Measurements from ENCODE around the gene TIMM44. TPM values are rescaled to one million over a fixed set of nuclear protein-coding genes. Genes with fewer than 3 reads are reported as not detected.
"Not testable (repeated sequence)": the region's sequence is repeated elsewhere in the genome, so short reads cannot be mapped to it uniquely, and the experiment has no call there.

TIMM44 gene
- total RNA-seq, 1 donor from 2014 or later, result 89.1 TPM

DNA sequence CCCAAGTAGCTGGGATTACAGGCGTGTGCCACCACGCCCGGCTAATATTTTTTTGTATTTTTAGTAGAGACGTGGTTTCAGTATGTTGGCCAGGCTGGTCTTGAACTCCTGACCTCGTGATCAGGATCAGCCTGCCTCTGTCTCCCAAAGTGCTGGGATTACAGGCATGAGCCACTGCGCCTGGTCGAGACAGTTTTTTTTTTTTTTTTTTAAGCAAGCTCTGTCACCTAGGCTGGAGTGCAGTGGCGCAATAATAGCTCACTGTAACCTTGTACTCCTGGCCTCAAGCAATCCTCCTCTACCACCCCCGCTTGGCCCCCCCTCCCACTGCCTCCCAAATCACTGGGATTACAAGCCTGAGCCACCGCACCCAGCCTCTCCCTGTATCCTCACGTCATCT lies 46.2 kb downstream of the TIMM44 start:
- peaks cover 32% of the 10 kb centered on the region for H3K27me3 ChIP-seq (ENCODE audit: low read depth)
- no peak overlapping the region for H3K4me3 ChIP-seq
- no peak for DNase-seq
- H3K4me1 ChIP-seq, result no peaks in the 10 kb centered on the region
- H3K27ac ChIP-seq (replicated peaks), result no peak overlapping the region
- H3K9me3 ChIP-seq (replicated peaks), result no peaks in the 10 kb centered on the region
- intact Hi-C loops (cut with micrococcal nuclease), result no loop called here
- no peaks in the 10 kb centered on the region for H3K36me3 ChIP-seq
- TF ChIP-seq, protein P1, sequence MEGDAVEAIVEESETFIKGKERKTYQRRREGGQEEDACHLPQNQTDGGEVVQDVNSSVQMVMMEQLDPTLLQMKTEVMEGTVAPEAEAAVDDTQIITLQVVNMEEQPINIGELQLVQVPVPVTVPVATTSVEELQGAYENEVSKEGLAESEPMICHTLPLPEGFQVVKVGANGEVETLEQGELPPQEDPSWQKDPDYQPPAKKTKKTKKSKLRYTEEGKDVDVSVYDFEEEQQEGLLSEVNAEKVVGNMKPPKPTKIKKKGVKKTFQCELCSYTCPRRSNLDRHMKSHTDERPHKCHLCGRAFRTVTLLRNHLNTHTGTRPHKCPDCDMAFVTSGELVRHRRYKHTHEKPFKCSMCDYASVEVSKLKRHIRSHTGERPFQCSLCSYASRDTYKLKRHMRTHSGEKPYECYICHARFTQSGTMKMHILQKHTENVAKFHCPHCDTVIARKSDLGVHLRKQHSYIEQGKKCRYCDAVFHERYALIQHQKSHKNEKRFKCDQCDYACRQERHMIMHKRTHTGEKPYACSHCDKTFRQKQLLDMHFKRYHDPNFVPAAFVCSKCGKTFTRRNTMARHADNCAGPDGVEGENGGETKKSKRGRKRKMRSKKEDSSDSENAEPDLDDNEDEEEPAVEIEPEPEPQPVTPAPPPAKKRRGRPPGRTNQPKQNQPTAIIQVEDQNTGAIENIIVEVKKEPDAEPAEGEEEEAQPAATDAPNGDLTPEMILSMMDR (IDR thresholded peaks at IDR 0.05; ENCODE audit: borderline replicate concordance), result no peak

DNA sequence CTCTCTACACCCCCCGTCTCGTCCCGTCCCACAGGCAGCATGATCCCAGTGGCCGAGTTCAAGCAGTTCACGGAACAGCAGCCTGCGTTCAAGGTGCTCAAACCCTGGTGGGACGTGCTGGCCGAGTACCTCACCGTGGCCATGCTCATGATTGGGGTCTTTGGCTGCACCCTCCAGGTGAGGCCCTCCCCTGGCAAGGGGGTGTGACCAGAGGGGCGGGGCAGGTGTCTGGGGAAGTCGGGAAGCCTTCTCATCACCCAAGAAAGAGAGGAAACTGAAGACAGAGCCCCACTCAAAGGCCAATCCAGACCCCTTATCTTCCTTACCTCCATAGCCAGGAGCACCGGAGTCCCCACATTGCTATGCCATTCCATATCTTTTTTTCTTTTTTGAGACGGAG lies 47.9 kb downstream of the TIMM44 start:
- H3K4me3 ChIP-seq, result no peak overlapping the region
- H3K9me3 ChIP-seq (replicated peaks), result no peaks in the 10 kb centered on the region
- no peak overlapping the region for H3K27ac ChIP-seq (replicated peaks)
- no peak for DNase-seq
- TF ChIP-seq, protein P1 (IDR thresholded peaks at IDR 0.05; ENCODE audit: borderline replicate concordance), result no peak
- no peaks in the 10 kb centered on the region for H3K36me3 ChIP-seq
- no peaks in the 10 kb centered on the region for H3K4me1 ChIP-seq
- intact Hi-C loops (cut with micrococcal nuclease), result no loop called here
- H3K27me3 ChIP-seq (ENCODE audit: low read depth), result peaks cover 37% of the 10 kb centered on the region

GRCh38 chr19:7894612-7895309 lies 48.7 kb downstream of the TIMM44 start:
- H3K9me3 ChIP-seq (replicated peaks), result no peaks in the 10 kb centered on the region
- no peak for DNase-seq
- H3K27ac ChIP-seq (replicated peaks), result no peak overlapping the region
- intact Hi-C loops (cut with micrococcal nuclease), result no loop called here
- peaks cover 44% of the 10 kb centered on the region for H3K27me3 ChIP-seq (ENCODE audit: low read depth)
- TF ChIP-seq, protein P1 (IDR thresholded peaks at IDR 0.05; ENCODE audit: borderline replicate concordance), result no peak
- no peaks in the 10 kb centered on the region for H3K4me1 ChIP-seq
- H3K4me3 ChIP-seq, result no peak overlapping the region
- no peaks in the 10 kb centered on the region for H3K36me3 ChIP-seq

- intact Hi-C loops (cut with micrococcal nuclease); DNase-seq; H3K27ac ChIP-seq (replicated peaks); H3K4me3 ChIP-seq; H3K9me3 ChIP-seq (replicated peaks); H3K4me1 ChIP-seq; H3K36me3 ChIP-seq: not testable (repeated sequence)
- H3K27me3 ChIP-seq (ENCODE audit: low read depth), result peaks cover 54% of the 10 kb centered on the region
Observed at GRCh38 chr19:7893362-7894101, 49.9 kb downstream of the TIMM44 start.

DNA sequence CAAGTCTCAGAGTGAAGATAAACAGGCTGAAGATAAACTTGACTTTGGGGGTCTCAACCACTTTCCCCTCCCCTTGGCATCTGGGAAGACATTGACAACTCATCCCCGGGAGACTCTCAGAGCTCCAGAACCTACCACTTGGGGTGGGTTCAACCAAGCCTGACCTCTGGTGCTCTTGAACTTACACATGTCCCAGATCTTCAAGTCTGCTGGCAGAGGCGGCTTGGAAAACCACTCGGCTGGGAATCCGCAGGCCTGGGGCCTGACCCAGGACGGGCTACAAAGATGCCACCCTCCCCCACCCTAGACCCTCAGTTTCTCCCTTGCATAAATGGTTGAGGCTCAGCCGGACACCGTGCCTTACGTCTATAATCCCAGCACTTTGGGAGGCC lies 54.6 kb downstream of the TIMM44 start:
- H3K9me3 ChIP-seq (replicated peaks), result no peaks in the 10 kb centered on the region
- peaks cover 57% of the 10 kb centered on the region for H3K27me3 ChIP-seq (ENCODE audit: low read depth)
- H3K4me1 ChIP-seq, result peaks cover 8% of the 10 kb centered on the region
- no peaks in the 10 kb centered on the region for H3K36me3 ChIP-seq
- DNase-seq, result no peak
- TF ChIP-seq, protein P1 (IDR thresholded peaks at IDR 0.05; ENCODE audit: borderline replicate concordance), result no peak
- no peak overlapping the region for H3K27ac ChIP-seq (replicated peaks)
- peak overlapping the region; percentile 65 for H3K4me3 ChIP-seq
- intact Hi-C loops (cut with micrococcal nuclease), result no loop called here

Measured in left ventricle myocardium inferior (tissue), 1 donor.